ENCODE measurements around the gene YWHAH.

The YWHAH gene

DNA sequence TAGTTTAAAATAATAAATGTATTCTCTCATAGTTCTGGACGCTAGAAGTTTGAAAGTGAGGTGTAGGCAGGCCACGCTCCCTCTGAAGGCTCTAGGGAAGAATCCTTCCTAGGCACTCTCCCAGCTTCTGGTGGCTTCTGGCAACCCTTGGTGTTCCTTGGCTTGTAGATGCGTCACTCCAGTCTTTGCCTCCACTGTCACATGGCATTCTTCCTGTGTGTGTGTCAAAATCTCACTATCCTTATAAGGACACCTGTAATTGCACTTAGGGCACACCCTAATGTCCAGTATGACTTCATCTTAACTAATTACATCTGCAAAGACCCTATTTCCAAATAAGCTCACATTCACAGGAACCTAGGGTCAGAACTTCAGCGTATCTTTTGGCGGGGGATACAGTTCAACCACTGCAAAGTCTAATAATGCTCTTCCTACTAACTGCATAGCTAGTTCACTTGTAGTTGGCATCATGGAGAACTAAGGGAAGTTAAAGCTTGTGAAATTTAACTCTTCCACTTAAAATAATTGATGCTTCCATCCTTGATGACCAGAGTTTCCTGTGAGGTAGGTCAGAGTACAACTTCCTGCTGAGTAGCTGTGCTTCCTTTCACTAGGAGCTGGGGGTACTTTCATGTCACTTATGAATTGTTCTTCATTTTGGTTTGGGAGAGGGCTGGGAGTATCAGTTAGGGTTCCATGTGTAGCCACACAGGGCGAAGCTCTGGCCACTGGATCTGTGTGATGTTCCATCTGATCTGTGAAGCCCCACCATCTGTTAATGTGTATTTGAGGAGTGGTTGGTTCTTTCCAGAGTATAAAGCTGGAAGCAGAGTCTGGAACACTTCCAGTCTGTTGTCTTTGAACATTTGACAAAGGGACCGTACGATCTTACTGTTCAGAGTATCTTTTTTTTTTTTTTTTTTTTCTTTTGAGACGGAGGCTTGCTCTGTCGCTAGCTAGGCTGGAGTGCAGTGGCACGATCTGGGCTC lies 10.5 kb downstream of the YWHAH start:
- no peak for TF ChIP-seq CTCF (IDR thresholded peaks at IDR 0.05; ENCODE audit: low read depth, low read length)
- H3K4me3 ChIP-seq (ENCODE audit: low read depth, low read length) = no peak overlapping the region

DNA sequence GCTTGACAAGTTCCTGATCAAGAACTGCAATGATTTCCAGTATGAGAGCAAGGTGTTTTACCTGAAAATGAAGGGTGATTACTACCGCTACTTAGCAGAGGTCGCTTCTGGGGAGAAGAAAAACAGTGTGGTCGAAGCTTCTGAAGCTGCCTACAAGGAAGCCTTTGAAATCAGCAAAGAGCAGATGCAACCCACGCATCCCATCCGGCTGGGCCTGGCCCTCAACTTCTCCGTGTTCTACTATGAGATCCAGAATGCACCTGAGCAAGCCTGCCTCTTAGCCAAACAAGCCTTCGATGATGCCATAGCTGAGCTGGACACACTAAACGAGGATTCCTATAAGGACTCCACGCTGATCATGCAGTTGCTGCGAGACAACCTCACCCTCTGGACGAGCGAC lies 12.0 kb downstream of the YWHAH start:
- no peak overlapping the region for H3K4me3 ChIP-seq (ENCODE audit: low read depth, low read length)
- no peak for TF ChIP-seq CTCF (IDR thresholded peaks at IDR 0.05; ENCODE audit: low read depth, low read length)

GRCh38 chr22:31957970-31958594 lies 13.7 kb downstream of the YWHAH start:
- no peak for TF ChIP-seq CTCF (IDR thresholded peaks at IDR 0.05; ENCODE audit: low read depth, low read length)
- H3K4me3 ChIP-seq (ENCODE audit: low read depth, low read length) = no peak overlapping the region

- no peak for TF ChIP-seq CTCF (IDR thresholded peaks at IDR 0.05; ENCODE audit: low read depth, low read length)
- H3K4me3 ChIP-seq (ENCODE audit: low read depth, low read length) = no peak overlapping the region
These were observed 14.4 kb downstream of the YWHAH start for GRCh38 chr22:31958625-31959239.

DNA sequence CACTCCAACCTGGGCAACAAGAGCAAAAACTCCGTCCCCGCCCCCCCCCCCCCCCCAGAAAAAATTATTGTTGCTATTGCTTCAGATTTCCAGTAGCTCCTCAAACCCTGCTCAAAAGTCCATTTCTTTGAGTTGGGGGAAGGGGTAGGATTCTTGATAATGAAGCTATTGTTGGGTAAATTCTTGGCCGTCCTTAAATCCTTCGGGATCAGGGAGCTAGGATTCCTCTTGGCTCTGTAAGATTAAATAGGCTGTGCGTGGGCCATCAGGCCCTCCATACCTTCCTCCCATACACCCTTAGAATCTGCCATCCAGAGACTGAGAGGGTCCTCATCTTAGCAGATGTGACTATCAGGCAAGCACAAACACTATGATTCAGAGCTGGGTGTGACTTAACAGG lies 16.4 kb downstream of the YWHAH start:
- H3K4me3 ChIP-seq (ENCODE audit: low read depth, low read length) = no peak overlapping the region
- TF ChIP-seq CTCF (IDR thresholded peaks at IDR 0.05; ENCODE audit: low read depth, low read length) = no peak

DNA sequence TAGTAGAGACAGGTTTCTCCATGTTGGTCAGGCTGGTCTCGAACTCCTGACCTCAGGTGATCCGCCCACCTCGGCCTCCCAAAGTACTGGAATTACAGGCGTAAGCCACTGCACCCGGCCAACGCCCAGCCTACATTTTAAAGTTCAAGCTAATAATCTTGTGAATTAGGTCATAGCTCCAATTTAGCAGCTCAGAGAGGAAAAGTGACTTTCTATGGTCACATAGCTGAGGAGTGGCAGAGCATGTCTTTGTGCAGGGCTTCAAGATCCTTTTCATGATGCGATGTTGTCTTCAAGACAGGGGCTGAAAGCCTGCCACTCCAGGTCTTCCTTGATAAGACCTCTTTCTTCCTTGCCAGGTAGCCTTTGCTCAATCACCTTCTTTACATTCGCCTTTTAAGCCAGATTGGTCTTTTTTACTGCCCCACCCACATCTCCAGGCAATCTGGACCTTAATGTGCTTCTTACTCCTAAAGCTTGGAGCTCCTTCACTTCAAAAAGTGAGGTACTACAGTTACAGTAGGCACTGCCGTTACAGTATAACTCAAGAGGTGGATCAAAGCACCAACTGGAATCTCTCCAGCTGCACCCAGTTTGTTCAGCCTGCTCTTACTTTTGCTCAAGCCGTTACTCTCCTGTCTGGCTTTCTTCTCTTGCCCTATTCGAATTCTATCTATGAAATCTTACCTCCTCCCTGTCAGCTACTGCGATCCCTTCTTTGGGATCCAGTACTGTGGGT lies 18.2 kb downstream of the YWHAH start:
- TF ChIP-seq CTCF (IDR thresholded peaks at IDR 0.05; ENCODE audit: low read depth, low read length) = no peak
- H3K4me3 ChIP-seq (ENCODE audit: low read depth, low read length) = no peak overlapping the region
